GM12878 (cell line): ENCODE results near the gene SF1. TPM values are rescaled to one million over a fixed set of nuclear protein-coding genes. Genes with fewer than 3 reads are reported as not detected.

Experiments
- ATAC-seq: fragments of 200-7000 bp; cut with Tn5 transposase; 3 replicates; pipeline ENCODE4 v1.9.1; 2020; ENCODE audit warnings: mild to moderate bottlenecking, moderate library complexity
- BruUV-seq: library from RNA; stranded (reverse); fragments of 400-500 nt; replicated peaks from 2 replicates; lab custom pipeline; 2021; lab: Mats Ljungman, UMichigan
- CTCF ChIA-PET: fragments of 300-600 bp; sonication (Branson Sonifier 250); formaldehyde crosslinking; extraction: SDS; loops from one replicate; lab custom pipeline; 2021; ENCODE audit warnings: inconsistent platforms; lab: Yijun Ruan, JAX
- POLR2A ChIA-PET: fragments of 350-600 bp; formaldehyde crosslinking; extraction: SDS; loops from one replicate; lab custom pipeline; 2021; ENCODE audit warnings: inconsistent platforms; lab: Charles Lee
- RAD21 ChIA-PET: fragments of 300-600 bp; sonication (Branson Sonifier 250); formaldehyde crosslinking; loops from one replicate; lab custom pipeline; 2023; ENCODE audit warnings: antibody characterized with exemption; ENCODE audit not compliant: unreplicated experiment; lab: Charles Lee
- SMC1A ChIA-PET: fragments of 300-600 bp; sonication (Branson Sonifier 250); formaldehyde crosslinking; loops from one replicate; lab custom pipeline; 2023; ENCODE audit not compliant: unreplicated experiment, uncharacterized antibody; lab: Charles Lee
- DNase-seq: peaks from one replicate; pipeline ENCODE4 v3.0.0-alpha.2; 2011; ENCODE audit warnings: low read depth, low spot score
- FAIRE-seq: peaks from 3 replicates; lab custom pipeline; 2011; peaks lifted over from hg19 to GRCh38; lab: Jason Lieb, UNC
- H2AFZ ChIP-seq: 2 replicates; pipeline ENCODE4 v1.6.0; 2011; ENCODE audit warnings: low read depth, low read length, control low read depth; ENCODE audit not compliant: control insufficient read depth
- H3K27ac ChIP-seq: 2 replicates; pipeline ENCODE4 v1.5.1; 2011; ENCODE audit warnings: control low read depth; ENCODE audit not compliant: control insufficient read depth, insufficient read depth
- H3K27me3 ChIP-seq, 2 experiments: replicated peaks in 1 of 2; 2 replicates each; pipeline versions ENCODE4 v1.6.0 to v1.6.1; 2011; ENCODE audit warnings: low read length in 1 of 2; ENCODE audit not compliant: control insufficient read depth in 2 of 2, insufficient read depth in 2 of 2
- H3K36me3 ChIP-seq, 2 experiments: 2 replicates each; pipeline ENCODE4 v1.5.1; 2011; ENCODE audit warnings: low read length in 1 of 2; ENCODE audit not compliant: control insufficient read depth in 2 of 2, insufficient read depth in 2 of 2
- H3K4me1 ChIP-seq: 2 replicates; pipeline ENCODE4 v1.6.1; 2011; ENCODE audit warnings: mild to moderate bottlenecking, low read length, moderate library complexity, mixed read lengths; ENCODE audit not compliant: control insufficient read depth, insufficient read depth
- H3K4me2 ChIP-seq: 2 replicates; pipeline ENCODE4 v1.6.0; 2011; ENCODE audit warnings: control low read depth; ENCODE audit not compliant: control insufficient read depth, insufficient read depth
- H3K4me3 ChIP-seq: fragments of 200-600 bp; sonication (generic); 2 replicates; pipeline ENCODE4 v1.5.1; 2016
- H3K79me2 ChIP-seq: 2 replicates; pipeline ENCODE4 v1.6.0; 2011; ENCODE audit warnings: low read length; ENCODE audit not compliant: control insufficient read depth, insufficient read depth
- H3K9ac ChIP-seq: 2 replicates; pipeline ENCODE4 v1.8.0; 2011; ENCODE audit warnings: low read length, control low read depth, mixed read lengths; ENCODE audit not compliant: control insufficient read depth, insufficient read depth
- H3K9me3 ChIP-seq: replicated peaks from 3 replicates; pipeline ENCODE4 v1.5.1; 2011; ENCODE audit warnings: mild to moderate bottlenecking, low read length; ENCODE audit not compliant: control insufficient read depth, insufficient read depth
- H4K20me1 ChIP-seq: 2 replicates; pipeline ENCODE4 v1.6.0; 2011; ENCODE audit not compliant: control insufficient read depth, insufficient read depth
- ATF2 ChIP-seq: IDR thresholded peaks from 2 replicates; pipeline ENCODE4 v1.6.1; 2012; ENCODE audit warnings: low read length, inconsistent platforms
- ATF3 ChIP-seq: IDR thresholded peaks from 2 replicates; pipeline ENCODE4 v1.6.1; 2011; ENCODE audit warnings: low read depth, mild to moderate bottlenecking, low read length, moderate library complexity, borderline replicate concordance; ENCODE audit errors: extremely low read depth
- BMI1 ChIP-seq: fragments of 450-650 bp; IDR thresholded peaks from 2 replicates; pipeline ENCODE4 v1.6.1; 2016; ENCODE audit warnings: mild to moderate bottlenecking, moderate library complexity, borderline replicate concordance
- FOS ChIP-seq: IDR thresholded peaks from 3 replicates; pipeline ENCODE4 v1.6.1; 2011; ENCODE audit warnings: borderline replicate concordance; ENCODE audit not compliant: insufficient read length; ENCODE audit errors: extremely low read depth
- KAT2A ChIP-seq: conservative IDR thresholded peaks from 2 replicates; pipeline ENCODE4 v1.6.1; 2011; ENCODE audit warnings: low read depth, low read length; ENCODE audit not compliant: control insufficient read depth
- NFIC ChIP-seq: IDR thresholded peaks from 2 replicates; pipeline ENCODE4 v1.6.1; 2012; ENCODE audit warnings: low read depth, mild to moderate bottlenecking, inconsistent platforms, low read length, moderate library complexity
- NKRF ChIP-seq: fragments of 450-650 bp; conservative IDR thresholded peaks from 2 replicates; pipeline ENCODE4 v1.6.1; 2017; ENCODE audit warnings: mild to moderate bottlenecking, moderate library complexity
- NR2F1 ChIP-seq: fragments of 450-650 bp; conservative IDR thresholded peaks from 2 replicates; pipeline ENCODE4 v1.6.1; 2017; ENCODE audit warnings: mild to moderate bottlenecking
- REST ChIP-seq: IDR thresholded peaks from 2 replicates; pipeline ENCODE4 v1.6.1; 2012; ENCODE audit warnings: mild to moderate bottlenecking, low read depth, low read length
- RUNX3 ChIP-seq: IDR thresholded peaks from 2 replicates; pipeline ENCODE4 v1.6.1; 2012; ENCODE audit warnings: low read length, inconsistent platforms
- ZNF207 ChIP-seq: fragments of 450-650 bp; IDR thresholded peaks from 2 replicates; pipeline ENCODE4 v1.6.1; 2014; ENCODE audit warnings: antibody characterized with exemption, mild to moderate bottlenecking, borderline replicate concordance
- ZNF274 ChIP-seq: IDR thresholded peaks from one replicate; pipeline ENCODE4 v1.8.0; 2011; ENCODE audit not compliant: insufficient read length, insufficient read depth
- ZNF592 ChIP-seq: fragments of 450-650 bp; IDR thresholded peaks from 2 replicates; pipeline ENCODE4 v1.6.1; 2017; ENCODE audit warnings: mild to moderate bottlenecking, moderate library complexity
- ZNF622 ChIP-seq: fragments of 450-650 bp; IDR thresholded peaks from 2 replicates; pipeline ENCODE4 v1.6.1; 2017; ENCODE audit warnings: mild to moderate bottlenecking, inconsistent platforms
- WGBS: methylation state at CpG from one replicate; pipeline ENCODE4 v1.1.6; 2016; ENCODE audit warnings: low lambda C conversion rate; ENCODE audit not compliant: insufficient replicate concordance, insufficient coverage; ENCODE audit errors: missing lambda C conversion rate; 5-methylcytosine and 5-hydroxymethylcytosine counted together
- in situ Hi-C: fragments of 300-500 bp; cut with MboI; formaldehyde crosslinking; loops from 9 replicates; pipeline ENCODE4 v1.14.3; 2018; ENCODE audit warnings: mixed read lengths
- intact Hi-C: fragments of 100-400 bp; cut with micrococcal nuclease; formaldehyde crosslinking; loops from one replicate; pipeline ENCODE4 v1.14.2; 2022; ENCODE audit not compliant: unreplicated experiment
- polyA plus RNA-seq, 11 experiments: library from polyadenylated mRNA; depleted of rRNA in 4 of 11; unstranded in 6 of 11; stranded (reverse) in 5 of 11; fragments of >200 nt; fragmentation: Nextera tagmentation in 4 of 11; fragmentation: Illumina TruSeq in 1 of 11; extraction: Ambion mirVana in 4 of 11; extraction: Trizol in 1 of 11; gene quantifications; 1 replicate in 1 of 11; 2 replicates in 10 of 11; pipeline versions ENCODE4 v1.2.1 to v1.2.3, GENCODE V29; 2011 to 2016; ENCODE audit warnings: inconsistent platforms in 2 of 11, missing spikeins in 2 of 11, low read depth in 1 of 11
- total RNA-seq, 4 experiments: library from RNA; depleted of rRNA in 3 of 4; stranded (reverse); fragments of >200 nt in 3 of 4; fragmentation: Illumina TruSeq in 1 of 4; extraction: Trizol in 1 of 4; gene quantifications; 2 replicates each; pipeline versions ENCODE4 v1.2.1 to v1.2.3, GENCODE V29; 2013 to 2021

Gene SF1
- total and polyA plus RNA-seq, 10 of the 15 experiments (the other 5 are each of a cell fraction or from before 2014, with no cell fraction given): 13.6 to 337 (median 103) TPM

GRCh38 chr11:64753019-64753379, 25.3 kb downstream of the SF1 start:
- Histone ChIP-seq H3K9me3 (no peaks in the 10 kb centered on the region), H3K27me3 (no peaks in the 10 kb centered on the region), H3K4me2 (no peak overlapping the region), H2AFZ (no peak overlapping the region), H3K4me3 (no peak overlapping the region), H3K27ac (no peak overlapping the region), H3K36me3 (no peaks in the 10 kb centered on the region), H4K20me1 (no peaks in the 10 kb centered on the region), H3K4me1 (no peaks in the 10 kb centered on the region), H3K9ac (no peak overlapping the region), H3K79me2 (no peaks in the 10 kb centered on the region)
- no TSS peak for BruUV-seq
- in situ Hi-C loops: no loop called here
- SMC1A ChIA-PET: no interaction called here
- FAIRE-seq: no peak
- RAD21 ChIA-PET: no interaction called here
- DNase-seq: no peak
- intact Hi-C loops: no loop called here
- CTCF ChIA-PET: no interaction called here
- no peak for ATAC-seq
- WGBS: 59% methylated on average over 7 of the region's 7 CpGs
- POLR2A ChIA-PET: no interaction called here
- no peak for TF ChIP-seq KAT2A
- no peak for TF ChIP-seq ZNF274
- no peak for TF ChIP-seq NR2F1
- no peak for TF ChIP-seq RUNX3
- no peak for TF ChIP-seq ZNF592
- TF ChIP-seq ZNF622: no peak
- TF ChIP-seq ATF3: no peak
- no peak for TF ChIP-seq NKRF
- no peak for TF ChIP-seq REST
- TF ChIP-seq ZNF207: no peak
- no peak for TF ChIP-seq BMI1
- TF ChIP-seq FOS: no peak
- no peak for TF ChIP-seq NFIC
- TF ChIP-seq ATF2: no peak
